HUES6 (cell line): ENCODE results near the gene NEK1.
"Not testable (repeated sequence)": the region's sequence is repeated elsewhere in the genome, so short reads cannot be mapped to it uniquely, and the experiment has no call there.

Experiments used
- H3K27ac ChIP-seq: 2 replicates; pipeline ENCODE4 v1.7.0; 2013; ENCODE audit warnings: low read depth, mild to moderate bottlenecking, low read length, inconsistent platforms
- H3K27me3 ChIP-seq: 2 replicates; pipeline ENCODE4 v1.6.1; 2013; ENCODE audit warnings: low read length; ENCODE audit not compliant: control insufficient read depth, insufficient read depth
- H3K36me3 ChIP-seq: 2 replicates; pipeline ENCODE4 v1.6.1; 2013; ENCODE audit warnings: low read length; ENCODE audit not compliant: control insufficient read depth, insufficient read depth
- H3K4me1 ChIP-seq: 2 replicates; pipeline ENCODE4 v1.6.1; 2013; ENCODE audit warnings: low read length; ENCODE audit not compliant: control insufficient read depth, insufficient read depth
- H3K4me3 ChIP-seq: 2 replicates; pipeline ENCODE4 v1.5.1; 2013; ENCODE audit warnings: low read depth, low read length
- H3K9ac ChIP-seq: one replicate; pipeline ENCODE4 v1.6.1; 2013; ENCODE audit warnings: mild to moderate bottlenecking, low read length
- H3K9me3 ChIP-seq: 2 replicates; pipeline ENCODE4 v1.6.1; 2013; ENCODE audit warnings: low read depth, low read length; ENCODE audit not compliant: control insufficient read depth, insufficient read depth

The NEK1 gene

GRCh38 chr4:169566021-169566818, 46.2 kb downstream of the NEK1 start:
- Histone ChIP-seq H3K9ac (no peak overlapping the region), H3K4me3 (no peak overlapping the region), H3K27ac (no peak overlapping the region), H3K36me3 (0 out of 2 replicates have a peak, but pooled peaks cover under 1% of the 10 kb centered on the region), H3K9me3 (no peaks in the 10 kb centered on the region), H3K4me1 (no peaks in the 10 kb centered on the region), H3K27me3 (no peaks in the 10 kb centered on the region)

- Histone ChIP-seq H3K9me3 (no peaks in the 10 kb centered on the region), H3K4me1 (no peaks in the 10 kb centered on the region), H3K27me3 (no peaks in the 10 kb centered on the region), H3K9ac (no peak overlapping the region), H3K4me3 (no peak overlapping the region), H3K36me3 (no peaks in the 10 kb centered on the region), H3K27ac (no peak overlapping the region)
These were observed 46.8 kb downstream of the NEK1 start for GRCh38 chr4:169565606-169566005.

- no peaks in the 10 kb centered on the region for H3K27me3 ChIP-seq
- no peak overlapping the region for H3K9ac ChIP-seq
- H3K9me3 ChIP-seq, result no peaks in the 10 kb centered on the region
- no peak overlapping the region for H3K27ac ChIP-seq
- H3K4me3 ChIP-seq, result no peak overlapping the region
- H3K36me3 ChIP-seq, result peaks cover 25% of the 10 kb centered on the region
- H3K4me1 ChIP-seq, result no peaks in the 10 kb centered on the region
These were observed 55.2 kb downstream of the NEK1 start for GRCh38 chr4:169557061-169557636.

- not testable (repeated sequence) for H3K4me3 ChIP-seq, H3K27me3 ChIP-seq, H3K27ac ChIP-seq, H3K36me3 ChIP-seq, H3K4me1 ChIP-seq, H3K9ac ChIP-seq
- peaks cover 39% of the 10 kb centered on the region for H3K9me3 ChIP-seq
These were observed 65.8 kb downstream of the NEK1 start for GRCh38 chr4:169546548-169546947.

GRCh38 chr4:169540774-169541173, 71.6 kb downstream of the NEK1 start:
- H3K27ac ChIP-seq, result no peak overlapping the region
- H3K27me3 ChIP-seq, result no peaks in the 10 kb centered on the region
- H3K9me3 ChIP-seq, result peaks cover 8% of the 10 kb centered on the region; the same call in 1 of the 2 replicates
- H3K4me3 ChIP-seq, result no peak overlapping the region
- no peaks in the 10 kb centered on the region for H3K4me1 ChIP-seq
- no peaks in the 10 kb centered on the region for H3K36me3 ChIP-seq
- H3K9ac ChIP-seq, result no peak overlapping the region

GRCh38 chr4:169530048-169530447, 82.3 kb downstream of the NEK1 start:
- peaks cover 12% of the 10 kb centered on the region for H3K36me3 ChIP-seq
- no peak overlapping the region for H3K4me3 ChIP-seq
- H3K27ac ChIP-seq, result no peak overlapping the region
- H3K9ac ChIP-seq, result no peak overlapping the region
- no peaks in the 10 kb centered on the region for H3K27me3 ChIP-seq
- no peaks in the 10 kb centered on the region for H3K4me1 ChIP-seq
- no peaks in the 10 kb centered on the region for H3K9me3 ChIP-seq

GRCh38 chr4:169523796-169524195, 88.6 kb downstream of the NEK1 start:
- no peak overlapping the region for H3K27ac ChIP-seq
- peaks cover 5% of the 10 kb centered on the region for H3K36me3 ChIP-seq
- no peaks in the 10 kb centered on the region for H3K4me1 ChIP-seq
- H3K4me3 ChIP-seq, result no peak overlapping the region
- H3K9ac ChIP-seq, result no peak overlapping the region
- no peaks in the 10 kb centered on the region for H3K27me3 ChIP-seq
- H3K9me3 ChIP-seq, result peaks cover 6% of the 10 kb centered on the region; the same call in 1 of the 2 replicates

GRCh38 chr4:169510617-169511016, 101.8 kb downstream of the NEK1 start:
- peaks cover 8% of the 10 kb centered on the region; the same call in 1 of the 2 replicates for H3K36me3 ChIP-seq
- H3K4me1 ChIP-seq, result no peaks in the 10 kb centered on the region
- H3K27ac ChIP-seq, result no peak overlapping the region
- no peaks in the 10 kb centered on the region for H3K27me3 ChIP-seq
- no peaks in the 10 kb centered on the region for H3K9me3 ChIP-seq
- no peak overlapping the region for H3K9ac ChIP-seq
- no peak overlapping the region for H3K4me3 ChIP-seq

GRCh38 chr4:169506903-169507302, 105.5 kb downstream of the NEK1 start:
- no peaks in the 10 kb centered on the region for H3K27me3 ChIP-seq
- no peak overlapping the region for H3K4me3 ChIP-seq
- no peak overlapping the region for H3K27ac ChIP-seq
- peaks cover 8% of the 10 kb centered on the region; the same call in 1 of the 2 replicates for H3K36me3 ChIP-seq
- no peak overlapping the region for H3K9ac ChIP-seq
- peaks cover 7% of the 10 kb centered on the region; the same call in 1 of the 2 replicates for H3K9me3 ChIP-seq
- H3K4me1 ChIP-seq, result no peaks in the 10 kb centered on the region

GRCh38 chr4:169499907-169500306, 112.5 kb downstream of the NEK1 start:
- H3K9me3 ChIP-seq, result peaks cover 17% of the 10 kb centered on the region; the same call in 1 of the 2 replicates
- not testable (repeated sequence) for H3K36me3 ChIP-seq, H3K4me1 ChIP-seq, H3K4me3 ChIP-seq, H3K27ac ChIP-seq, H3K27me3 ChIP-seq, H3K9ac ChIP-seq

GRCh38 chr4:169494234-169494633, 118.1 kb downstream of the NEK1 start:
- not testable (repeated sequence) for H3K9me3 ChIP-seq, H3K4me1 ChIP-seq, H3K9ac ChIP-seq, H3K4me3 ChIP-seq, H3K27me3 ChIP-seq, H3K36me3 ChIP-seq, H3K27ac ChIP-seq
